ENCODE data around the gene PLA2G3. TPM values are rescaled to one million over a fixed set of nuclear protein-coding genes. Genes with fewer than 3 reads are reported as not detected.

The PLA2G3 gene
- total and polyA plus RNA-seq, 2 of the 13 experiments (the other 11 are each of a cell fraction or from before 2014, with no cell fraction given) = 0.12 to 0.42 TPM

- no peak overlapping the region for H3K4me2 ChIP-seq (ENCODE audit: low read depth, low read length)
Measured at GRCh38 chr22:31085928-31086327, 54.4 kb downstream of the PLA2G3 start.

More at GRCh38 chr22:31085928-31086327, 54.4 kb downstream of the PLA2G3 start:
- Histone ChIP-seq H3K4me3 (replicated peaks in 1 of 3; ENCODE audit: insufficient read depth in 1 of 3, low read depth in 2 of 3, low read length in 3 of 3) (no peak overlapping the region), H4K20me1 (ENCODE audit: insufficient read depth, low read length) (no peaks in the 10 kb centered on the region), H3K9ac (ENCODE audit: insufficient read depth, low read depth, low read length) (no peak overlapping the region), H2AFZ (ENCODE audit: low read length) (no peak overlapping the region), H3K4me1 (ENCODE audit: insufficient read depth, low read length) (peaks cover 20% of the 10 kb centered on the region), H3K79me2 (ENCODE audit: insufficient read depth, low read length) (peaks cover 3% of the 10 kb centered on the region), H3K27me3 (ENCODE audit: control insufficient read depth in 1 of 2, insufficient read depth in 2 of 2, low read length in 2 of 2) (no peaks in the 10 kb centered on the region; a peak in 1 of 5 replicates), H3K36me3 (replicated peaks in 1 of 2; ENCODE audit: control insufficient read depth in 1 of 2, insufficient read depth in 2 of 2, low read length in 2 of 2) (peaks cover 29 to 39% of the 10 kb centered on the region in 2 experiments), H3K27ac (ENCODE audit: extremely low read length, insufficient read depth, low read length) (no peak overlapping the region), H3K9me3 (ENCODE audit: low read length) (no peaks in the 10 kb centered on the region)
- DNase-seq (ENCODE audit: low spot score) = no peak
- TF ChIP-seq IRX3 (CRISPR knock-in tag; IDR thresholded peaks at IDR 0.05; ENCODE audit: borderline replicate concordance, low read depth) (no peak), PRDM15 (CRISPR knock-in tag; IDR thresholded peaks at IDR 0.05) (no peak), ZBTB4 (CRISPR knock-in tag; IDR thresholded peaks at IDR 0.05; ENCODE audit: borderline replicate concordance) (no peak), REXO4 (CRISPR knock-in tag; IDR thresholded peaks at IDR 0.05; ENCODE audit: borderline replicate concordance) (no peak), NR0B2 (CRISPR knock-in tag; IDR thresholded peaks at IDR 0.05) (no peak), ZNF34 (CRISPR knock-in tag; IDR thresholded peaks at IDR 0.05; ENCODE audit: borderline replicate concordance) (no peak), SP2 (CRISPR knock-in tag; IDR thresholded peaks at IDR 0.05) (no peak)
- no peak for ATAC-seq
- no peak for FAIRE-seq
- in situ Hi-C loops (cut with HindIII; ENCODE audit: extremely low pct_ligation_motif_present, low pct_unique_long_range_greater_than_20kb) (no loop called here), intact Hi-C loops (cut with micrococcal nuclease; ENCODE audit: unreplicated experiment) (no loop called here)
- ChIA-PET POLR2A (no interaction called here), CTCF (ENCODE audit: low intra/inter-chr PET ratio, low total read pairs) (no interaction called here)
- 86% methylated on average over 1 of the region's 3 CpGs for WGBS (ENCODE audit: low lambda C conversion rate)
- no TSS peak for BruUV-seq (replicated peaks)
